ENCODE results near the gene JAK1. TPM values are rescaled to one million over a fixed set of nuclear protein-coding genes. Genes with fewer than 3 reads are reported as not detected.
A peak's percentile ranks its signal among the peaks of the same experiment; 100 is the strongest.
"Not testable (repeated sequence)": the region's sequence is repeated elsewhere in the genome, so short reads cannot be mapped to it uniquely, and the experiment has no call there.

The JAK1 gene
- not detected in 2 replicates for total RNA-seq (2014; rRNA removed; shearing (Covaris generic); ENCODE audit: low replicate concordance)

- in situ Hi-C loops (cut with HindIII; ENCODE audit: low pct_unique_long_range_greater_than_20kb, low sequenced_read_pairs): no loop called here
- DNase-seq (ENCODE audit: low read depth): peak; percentile 71
Observed at GRCh38 chr1:64966158-64966971, at the start of gene JAK1. Gene JAK1 (minus strand): TSS chr1:64966549. CDS start chr1:64886264, 80,285 bp downstream.

- DNase-seq (ENCODE audit: low read depth): no peak
- in situ Hi-C loops (cut with HindIII; ENCODE audit: low pct_unique_long_range_greater_than_20kb, low sequenced_read_pairs): no loop called here
Observed at GRCh38 chr1:65014321-65014720, 48.0 kb upstream of the JAK1 start.

- DNase-seq (ENCODE audit: low read depth): no peak
- in situ Hi-C loops (cut with HindIII; ENCODE audit: low pct_unique_long_range_greater_than_20kb, low sequenced_read_pairs): no loop called here
Observed at GRCh38 chr1:65011983-65012382, 45.6 kb upstream of the JAK1 start.

- no peak for DNase-seq (ENCODE audit: low read depth)
- in situ Hi-C loops (cut with HindIII; ENCODE audit: low pct_unique_long_range_greater_than_20kb, low sequenced_read_pairs): no loop called here
Observed at GRCh38 chr1:65009724-65010420, 43.5 kb upstream of the JAK1 start.

- no peak for DNase-seq (ENCODE audit: low read depth)
- in situ Hi-C loops (cut with HindIII; ENCODE audit: low pct_unique_long_range_greater_than_20kb, low sequenced_read_pairs): no loop called here
Observed at GRCh38 chr1:65009176-65009575, 42.8 kb upstream of the JAK1 start.

- DNase-seq (ENCODE audit: low read depth): no peak
- in situ Hi-C loops (cut with HindIII; ENCODE audit: low pct_unique_long_range_greater_than_20kb, low sequenced_read_pairs): no loop called here
Observed at GRCh38 chr1:65006806-65007205, 40.5 kb upstream of the JAK1 start.

- in situ Hi-C loops (cut with HindIII; ENCODE audit: low pct_unique_long_range_greater_than_20kb, low sequenced_read_pairs): no loop called here
- no peak for DNase-seq (ENCODE audit: low read depth)
Observed at GRCh38 chr1:65003316-65003664, 36.9 kb upstream of the JAK1 start.

GRCh38 chr1:65002508-65003315 is 36.4 kb upstream of the JAK1 start:
- DNase-seq (ENCODE audit: low read depth): no peak
- in situ Hi-C loops (cut with HindIII; ENCODE audit: low pct_unique_long_range_greater_than_20kb, low sequenced_read_pairs): no loop called here

- no peak for DNase-seq (ENCODE audit: low read depth)
- in situ Hi-C loops (cut with HindIII; ENCODE audit: low pct_unique_long_range_greater_than_20kb, low sequenced_read_pairs): no loop called here
Observed at GRCh38 chr1:65002156-65002507, 35.8 kb upstream of the JAK1 start.

GRCh38 chr1:65001231-65001792 is 35.0 kb upstream of the JAK1 start:
- in situ Hi-C loops (cut with HindIII; ENCODE audit: low pct_unique_long_range_greater_than_20kb, low sequenced_read_pairs): no loop called here
- DNase-seq (ENCODE audit: low read depth): no peak

- DNase-seq (ENCODE audit: low read depth); in situ Hi-C loops (cut with HindIII; ENCODE audit: low pct_unique_long_range_greater_than_20kb, low sequenced_read_pairs): not testable (repeated sequence)
Observed at GRCh38 chr1:64998425-64998948, 32.1 kb upstream of the JAK1 start.

- in situ Hi-C loops (cut with HindIII; ENCODE audit: low pct_unique_long_range_greater_than_20kb, low sequenced_read_pairs): no loop called here
Observed at GRCh38 chr1:64996541-64997257, 30.4 kb upstream of the JAK1 start.

GRCh38 chr1:64995316-64995715 is 29.0 kb upstream of the JAK1 start:
- in situ Hi-C loops (cut with HindIII; ENCODE audit: low pct_unique_long_range_greater_than_20kb, low sequenced_read_pairs): no loop called here
- no peak for DNase-seq (ENCODE audit: low read depth)

More at GRCh38 chr1:64996541-64997257, 30.4 kb upstream of the JAK1 start:
- no peak for DNase-seq (ENCODE audit: low read depth)

- DNase-seq (ENCODE audit: low read depth): no peak
- in situ Hi-C loops (cut with HindIII; ENCODE audit: low pct_unique_long_range_greater_than_20kb, low sequenced_read_pairs): no loop called here
Observed at GRCh38 chr1:64986903-64987871, 20.8 kb upstream of the JAK1 start.

- in situ Hi-C loops (cut with HindIII; ENCODE audit: low pct_unique_long_range_greater_than_20kb, low sequenced_read_pairs): no loop called here
- DNase-seq (ENCODE audit: low read depth): no peak
Observed at GRCh38 chr1:64984737-64985136, 18.4 kb upstream of the JAK1 start.

- in situ Hi-C loops (cut with HindIII; ENCODE audit: low pct_unique_long_range_greater_than_20kb, low sequenced_read_pairs): no loop called here
- no peak for DNase-seq (ENCODE audit: low read depth)
Observed at GRCh38 chr1:64984106-64984505, 17.8 kb upstream of the JAK1 start.

- in situ Hi-C loops (cut with HindIII; ENCODE audit: low pct_unique_long_range_greater_than_20kb, low sequenced_read_pairs): no loop called here
- DNase-seq (ENCODE audit: low read depth): peak; percentile 51
Observed at GRCh38 chr1:64983110-64983509, 16.8 kb upstream of the JAK1 start.
